ENCODE measurements around the gene EHF. TPM values are rescaled to one million over a fixed set of nuclear protein-coding genes. Genes with fewer than 3 reads are reported as not detected.
A peak's percentile ranks its signal among the peaks of the same experiment; 100 is the strongest.

The EHF gene
- total and polyA plus RNA-seq, 2 of the 13 experiments (the other 11 are each of a cell fraction or from before 2014, with no cell fraction given), result 0.04 to 0.46 TPM

DNA sequence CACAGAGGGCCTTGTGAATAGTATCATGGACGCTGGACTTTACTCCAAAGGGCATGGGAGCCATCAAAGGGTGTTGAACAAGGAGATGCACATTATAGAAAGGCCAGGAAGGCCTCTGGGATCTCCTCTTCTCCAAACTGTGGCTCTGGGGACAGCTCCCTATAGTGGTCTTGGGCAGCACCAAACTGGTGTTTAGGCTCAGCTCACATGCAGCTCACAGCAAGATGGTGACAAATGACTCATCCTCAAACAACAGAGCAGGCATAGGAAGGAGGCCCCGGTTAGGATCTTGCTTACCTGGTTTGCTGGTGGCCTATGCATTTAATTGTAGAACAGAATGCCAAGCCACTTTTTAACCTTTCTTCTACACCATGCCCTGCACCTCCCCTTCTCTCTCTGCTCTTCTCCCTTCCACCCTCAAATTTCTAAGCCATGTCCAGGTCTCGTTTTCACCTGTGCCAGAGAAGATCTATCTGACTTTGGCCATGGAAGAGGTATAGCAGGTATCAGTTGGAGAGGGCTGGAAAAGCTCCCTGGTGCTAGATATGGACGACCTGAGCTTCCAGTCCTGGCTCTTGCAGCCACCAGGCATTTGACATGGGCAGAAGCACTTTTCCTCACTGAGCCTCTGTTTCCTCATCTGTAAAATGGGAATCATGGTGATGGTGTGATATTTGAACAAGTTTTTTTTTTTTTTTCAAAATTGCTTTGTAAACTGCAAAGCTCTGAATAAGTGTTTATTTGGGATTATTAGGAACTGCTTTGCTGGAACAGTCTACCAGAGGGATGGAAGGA lies 14.4 kb upstream of the EHF start (continued):
- TF ChIP-seq, protein P1, sequence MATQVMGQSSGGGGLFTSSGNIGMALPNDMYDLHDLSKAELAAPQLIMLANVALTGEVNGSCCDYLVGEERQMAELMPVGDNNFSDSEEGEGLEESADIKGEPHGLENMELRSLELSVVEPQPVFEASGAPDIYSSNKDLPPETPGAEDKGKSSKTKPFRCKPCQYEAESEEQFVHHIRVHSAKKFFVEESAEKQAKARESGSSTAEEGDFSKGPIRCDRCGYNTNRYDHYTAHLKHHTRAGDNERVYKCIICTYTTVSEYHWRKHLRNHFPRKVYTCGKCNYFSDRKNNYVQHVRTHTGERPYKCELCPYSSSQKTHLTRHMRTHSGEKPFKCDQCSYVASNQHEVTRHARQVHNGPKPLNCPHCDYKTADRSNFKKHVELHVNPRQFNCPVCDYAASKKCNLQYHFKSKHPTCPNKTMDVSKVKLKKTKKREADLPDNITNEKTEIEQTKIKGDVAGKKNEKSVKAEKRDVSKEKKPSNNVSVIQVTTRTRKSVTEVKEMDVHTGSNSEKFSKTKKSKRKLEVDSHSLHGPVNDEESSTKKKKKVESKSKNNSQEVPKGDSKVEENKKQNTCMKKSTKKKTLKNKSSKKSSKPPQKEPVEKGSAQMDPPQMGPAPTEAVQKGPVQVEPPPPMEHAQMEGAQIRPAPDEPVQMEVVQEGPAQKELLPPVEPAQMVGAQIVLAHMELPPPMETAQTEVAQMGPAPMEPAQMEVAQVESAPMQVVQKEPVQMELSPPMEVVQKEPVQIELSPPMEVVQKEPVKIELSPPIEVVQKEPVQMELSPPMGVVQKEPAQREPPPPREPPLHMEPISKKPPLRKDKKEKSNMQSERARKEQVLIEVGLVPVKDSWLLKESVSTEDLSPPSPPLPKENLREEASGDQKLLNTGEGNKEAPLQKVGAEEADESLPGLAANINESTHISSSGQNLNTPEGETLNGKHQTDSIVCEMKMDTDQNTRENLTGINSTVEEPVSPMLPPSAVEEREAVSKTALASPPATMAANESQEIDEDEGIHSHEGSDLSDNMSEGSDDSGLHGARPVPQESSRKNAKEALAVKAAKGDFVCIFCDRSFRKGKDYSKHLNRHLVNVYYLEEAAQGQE (IDR thresholded peaks at IDR 0.05; ENCODE audit: borderline replicate concordance in 1 of 2, low read depth in 1 of 2, low read length in 2 of 2), result no peak
- TF ChIP-seq ZNF83 (CRISPR knock-in tag; IDR thresholded peaks at IDR 0.05; ENCODE audit: borderline replicate concordance) (no peak), RFXANK (CRISPR knock-in tag; IDR thresholded peaks at IDR 0.05) (no peak), GATA4 (IDR thresholded peaks at IDR 0.05; ENCODE audit: borderline replicate concordance, low read depth) (no peak), ZNF260 (CRISPR knock-in tag; IDR thresholded peaks at IDR 0.05; ENCODE audit: borderline replicate concordance, low read depth) (no peak), BHLHE40 (IDR thresholded peaks at IDR 0.05; ENCODE audit: low read length) (no peak), LCORL (IDR thresholded peaks at IDR 0.05) (no peak), LCORL (CRISPR knock-in tag; IDR thresholded peaks at IDR 0.05) (no peak), THAP9 (CRISPR knock-in tag; IDR thresholded peaks at IDR 0.05; ENCODE audit: borderline replicate concordance) (no peak), ZNF3 (CRISPR knock-in tag; IDR thresholded peaks at IDR 0.05) (no peak), REPIN1 (CRISPR knock-in tag; IDR thresholded peaks at IDR 0.05; ENCODE audit: borderline replicate concordance, low read depth) (no peak), RXRA (CRISPR knock-in tag; IDR thresholded peaks at IDR 0.05) (no peak), ZNF607 (CRISPR knock-in tag; IDR thresholded peaks at IDR 0.05; ENCODE audit: borderline replicate concordance) (no peak), ZMYM3 (CRISPR knock-in tag; IDR thresholded peaks at IDR 0.05) (0 out of 2 replicates have a peak, but pooled peaks have one; percentile 30), HNRNPH1 (optimal IDR thresholded peaks at IDR 0.05; ENCODE audit: low read depth, low read length) (no peak), TCF7L2 (IDR thresholded peaks at IDR 0.05; ENCODE audit: low read depth, low read length) (no peak), ZNF282 (IDR thresholded peaks at IDR 0.05; ENCODE audit: partially characterized antibody) (no peak), ZNF280D (CRISPR knock-in tag; IDR thresholded peaks at IDR 0.05) (no peak)

Measured in HepG2 (cell line).